Upper lobe of left lung (tissue), 6 donors: ENCODE data around the gene NRP1. TPM values are rescaled to one million over a fixed set of nuclear protein-coding genes. Genes with fewer than 3 reads are reported as not detected.
A peak's percentile ranks its signal among the peaks of the same experiment; 100 is the strongest.
"Not testable (repeated sequence)": the region's sequence is repeated elsewhere in the genome, so short reads cannot be mapped to it uniquely, and the experiment has no call there.

Source experiments
- ATAC-seq, 2 donors: fragments of 200-7000 bp; cut with Tn5 transposase; one replicate each; pipeline ENCODE4 v1.9.1; 2022; ENCODE audit warnings: mild to moderate bottlenecking in 2 of 2, moderate library complexity in 2 of 2; ENCODE audit not compliant: low FRiP score in 2 of 2
- DNase-seq, 2 donors: peaks; one replicate each; pipeline ENCODE4 v3.0.0-alpha.2; 2019 to 2020
- H3K27ac ChIP-seq, 4 donors: fragments of 200-600 bp; sonication (generic); one replicate each; pipeline ENCODE4 v1.5.1; 2016 to 2019
- H3K27me3 ChIP-seq, 4 donors: fragments of 200-600 bp; sonication (generic); one replicate each; pipeline ENCODE4 v1.5.1; 2017 to 2019
- H3K36me3 ChIP-seq, 4 donors: fragments of 200-600 bp; sonication (generic); one replicate each; pipeline ENCODE4 v1.5.1; 2016 to 2019
- H3K4me1 ChIP-seq, 4 donors: fragments of 200-600 bp; sonication (generic); one replicate each; pipeline ENCODE4 v1.5.1; 2018 to 2019
- H3K4me3 ChIP-seq, 4 donors: fragments of 200-600 bp; sonication (generic); one replicate each; pipeline ENCODE4 v1.5.1; 2017 to 2019; ENCODE audit warnings: mild to moderate bottlenecking in 2 of 4, moderate library complexity in 1 of 4
- H3K9me3 ChIP-seq, 4 donors: fragments of 200-600 bp; sonication (generic); one replicate each; pipeline ENCODE4 v1.5.1; 2018 to 2019
- CTCF ChIP-seq, 6 experiments: fragments of 450-650 bp in 4 of 6; fragments of 200-600 bp in 2 of 6; sonication (generic) in 2 of 6; IDR thresholded peaks; one replicate each; pipeline ENCODE4 v1.5.1; 2016 to 2019; ENCODE audit warnings: antibody characterized with exemption in 6 of 6
- EP300 ChIP-seq, 4 donors: sonication (generic); formaldehyde crosslinking; IDR thresholded peaks; one replicate each; pipeline ENCODE4 v1.5.1; 2017; ENCODE audit warnings: antibody characterized with exemption in 4 of 4, control low read depth in 2 of 4
- POLR2A ChIP-seq, 4 donors: fragments of 450-650 bp; IDR thresholded peaks; one replicate each; pipeline ENCODE4 v1.5.1; 2016 to 2017; ENCODE audit warnings: antibody characterized with exemption in 4 of 4, mild to moderate bottlenecking in 2 of 4
- POLR2AphosphoS5 ChIP-seq, 2 donors: sonication (generic); formaldehyde crosslinking; IDR thresholded peaks; one replicate each; pipeline ENCODE4 v1.5.1; 2017; ENCODE audit warnings: antibody characterized with exemption in 2 of 2
- WGBS, 2 donors: methylation state at CpG; one replicate each; pipeline ENCODE4 v1.1.5; 2017 to 2018; 5-methylcytosine and 5-hydroxymethylcytosine counted together
- total RNA-seq, 6 donors: library from RNA; depleted of rRNA in 4 of 6; stranded (reverse); fragments of >200 nt in 4 of 6; gene quantifications; one replicate each; pipeline versions ENCODE4 v1.1.0 to v1.2.1, GENCODE V29; 2016 to 2021
- donor health status: DM: no; HTN: no; CAD: no; lungs with moderate emphysema.
- donor health status: DM: no; HTN: yes; CAD: no; lungs with severe emphysema.

NRP1 gene
- total RNA-seq, 6 donors from 2014 or later = 48.5 to 136 (median 64.1) TPM

- Histone ChIP-seq H3K27ac (no peak overlapping the region), H3K4me1 (no peaks in the 10 kb centered on the region), H3K27me3 (no peaks in the 10 kb centered on the region), H3K9me3 (no peaks in the 10 kb centered on the region), H3K4me3 (no peak overlapping the region), H3K36me3 (no peaks in the 10 kb centered on the region)
- 79 to 82% methylated on average over 12 of the region's 12 CpGs for WGBS, 2 donors
- ATAC-seq = peak in 1 of 2 donors; percentile 37
- TF ChIP-seq CTCF (IDR thresholded peaks at IDR 0.05) (no peak), POLR2A (IDR thresholded peaks at IDR 0.05) (peak in 1 of 4 donors; percentile 14), EP300 (IDR thresholded peaks at IDR 0.05) (no peak), POLR2AphosphoS5 (IDR thresholded peaks at IDR 0.05) (no peak)
- no peak for DNase-seq
These were observed 195.3 kb downstream of the NRP1 start for GRCh38 chr10:33139181-33139646.

GRCh38 chr10:33138686-33139085 lies 195.8 kb downstream of the NRP1 start:
- H3K4me3 ChIP-seq, H3K27ac ChIP-seq, H3K27me3 ChIP-seq, ATAC-seq, H3K4me1 ChIP-seq, H3K9me3 ChIP-seq, H3K36me3 ChIP-seq, DNase-seq: not testable (repeated sequence)
- 87 to 97% methylated on average over 10 of the region's 10 CpGs for WGBS, 2 donors

GRCh38 chr10:33137356-33138005 lies 197.0 kb downstream of the NRP1 start:
- no peaks in the 10 kb centered on the region for H3K9me3 ChIP-seq
- H3K4me1 ChIP-seq = peaks cover 4 to 13% (median 7%) of the 10 kb centered on the region in 4 donors
- TF ChIP-seq POLR2A (IDR thresholded peaks at IDR 0.05) = no peak
- no peak for TF ChIP-seq CTCF (IDR thresholded peaks at IDR 0.05)
- H3K36me3 ChIP-seq = no peaks in the 10 kb centered on the region
- H3K4me3 ChIP-seq = no peak overlapping the region
- 90 to 97% methylated on average over 11 to 12 of the region's 12 CpGs for WGBS, 2 donors
- no peak for ATAC-seq
- no peak for DNase-seq
- no peaks in the 10 kb centered on the region for H3K27me3 ChIP-seq
- H3K27ac ChIP-seq = no peak overlapping the region

GRCh38 chr10:33136781-33137180 lies 197.7 kb downstream of the NRP1 start:
- WGBS, 2 donors = 48 to 61% methylated on average over 1 of the region's 1 CpG

GRCh38 chr10:33136271-33136670 lies 198.2 kb downstream of the NRP1 start:
- TF ChIP-seq EP300 (IDR thresholded peaks at IDR 0.05) (no peak), POLR2AphosphoS5 (IDR thresholded peaks at IDR 0.05) (no peak), CTCF (IDR thresholded peaks at IDR 0.05) (no peak)
- Histone ChIP-seq H3K36me3 (no peaks in the 10 kb centered on the region), H3K4me3 (no peak overlapping the region), H3K27me3 (no peaks in the 10 kb centered on the region), H3K9me3 (no peaks in the 10 kb centered on the region), H3K27ac (no peak overlapping the region), H3K4me1 (peaks cover 4 to 13% (median 7%) of the 10 kb centered on the region in 4 donors)
- DNase-seq = no peak
- 71 to 83% methylated on average over 3 of the region's 3 CpGs for WGBS, 2 donors
- ATAC-seq = no peak

More at GRCh38 chr10:33136781-33137180, 197.7 kb downstream of the NRP1 start:
- TF ChIP-seq POLR2A (IDR thresholded peaks at IDR 0.05) = no peak
- no peak for TF ChIP-seq POLR2AphosphoS5 (IDR thresholded peaks at IDR 0.05)
- Histone ChIP-seq H3K36me3 (no peaks in the 10 kb centered on the region), H3K9me3 (no peaks in the 10 kb centered on the region), H3K4me3 (no peak overlapping the region), H3K4me1 (peaks cover 4 to 13% (median 7%) of the 10 kb centered on the region in 4 donors), H3K27ac (no peak overlapping the region), H3K27me3 (no peaks in the 10 kb centered on the region)
- ATAC-seq (no peak), DNase-seq (no peak)
